ENCODE data around the gene DNAH8.

DNAH8 gene

DNA sequence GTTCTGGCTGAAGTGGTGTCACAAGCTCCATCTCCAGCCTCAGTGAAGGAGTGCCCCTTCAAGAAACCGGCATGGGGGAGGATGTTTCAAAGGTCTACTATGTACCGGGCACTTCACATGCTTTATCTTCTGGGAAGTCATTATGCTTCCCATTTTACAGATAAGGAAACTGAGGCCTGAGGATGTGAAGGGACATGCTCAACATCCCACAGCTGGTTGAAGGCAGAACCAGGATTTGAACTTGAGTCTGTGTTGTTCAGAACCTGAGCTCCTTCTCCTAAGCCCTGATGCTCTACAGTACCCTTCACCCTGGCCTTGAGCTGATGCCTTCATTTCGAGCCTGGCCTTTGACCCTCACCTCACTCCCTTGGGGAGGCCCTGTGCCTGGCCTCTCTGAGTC lies 346.5 kb downstream of the DNAH8 start:
- no peak overlapping the region for H3K4me3 ChIP-seq (ENCODE audit: low read depth, low read length)
- no peak overlapping the region for H3K27ac ChIP-seq
- in situ Hi-C loops (cut with HindIII; ENCODE audit: low pct_ligation_motif_present, low sequenced_read_pairs): no loop called here
- DNase-seq: no peak
- no peaks in the 10 kb centered on the region for H3K27me3 ChIP-seq (replicated peaks)
- H3K36me3 ChIP-seq (replicated peaks): no peaks in the 10 kb centered on the region
- TF ChIP-seq, protein P1, sequence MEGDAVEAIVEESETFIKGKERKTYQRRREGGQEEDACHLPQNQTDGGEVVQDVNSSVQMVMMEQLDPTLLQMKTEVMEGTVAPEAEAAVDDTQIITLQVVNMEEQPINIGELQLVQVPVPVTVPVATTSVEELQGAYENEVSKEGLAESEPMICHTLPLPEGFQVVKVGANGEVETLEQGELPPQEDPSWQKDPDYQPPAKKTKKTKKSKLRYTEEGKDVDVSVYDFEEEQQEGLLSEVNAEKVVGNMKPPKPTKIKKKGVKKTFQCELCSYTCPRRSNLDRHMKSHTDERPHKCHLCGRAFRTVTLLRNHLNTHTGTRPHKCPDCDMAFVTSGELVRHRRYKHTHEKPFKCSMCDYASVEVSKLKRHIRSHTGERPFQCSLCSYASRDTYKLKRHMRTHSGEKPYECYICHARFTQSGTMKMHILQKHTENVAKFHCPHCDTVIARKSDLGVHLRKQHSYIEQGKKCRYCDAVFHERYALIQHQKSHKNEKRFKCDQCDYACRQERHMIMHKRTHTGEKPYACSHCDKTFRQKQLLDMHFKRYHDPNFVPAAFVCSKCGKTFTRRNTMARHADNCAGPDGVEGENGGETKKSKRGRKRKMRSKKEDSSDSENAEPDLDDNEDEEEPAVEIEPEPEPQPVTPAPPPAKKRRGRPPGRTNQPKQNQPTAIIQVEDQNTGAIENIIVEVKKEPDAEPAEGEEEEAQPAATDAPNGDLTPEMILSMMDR (IDR thresholded peaks at IDR 0.05; ENCODE audit: low read depth, low read length, missing control alignments): no peak

DNA sequence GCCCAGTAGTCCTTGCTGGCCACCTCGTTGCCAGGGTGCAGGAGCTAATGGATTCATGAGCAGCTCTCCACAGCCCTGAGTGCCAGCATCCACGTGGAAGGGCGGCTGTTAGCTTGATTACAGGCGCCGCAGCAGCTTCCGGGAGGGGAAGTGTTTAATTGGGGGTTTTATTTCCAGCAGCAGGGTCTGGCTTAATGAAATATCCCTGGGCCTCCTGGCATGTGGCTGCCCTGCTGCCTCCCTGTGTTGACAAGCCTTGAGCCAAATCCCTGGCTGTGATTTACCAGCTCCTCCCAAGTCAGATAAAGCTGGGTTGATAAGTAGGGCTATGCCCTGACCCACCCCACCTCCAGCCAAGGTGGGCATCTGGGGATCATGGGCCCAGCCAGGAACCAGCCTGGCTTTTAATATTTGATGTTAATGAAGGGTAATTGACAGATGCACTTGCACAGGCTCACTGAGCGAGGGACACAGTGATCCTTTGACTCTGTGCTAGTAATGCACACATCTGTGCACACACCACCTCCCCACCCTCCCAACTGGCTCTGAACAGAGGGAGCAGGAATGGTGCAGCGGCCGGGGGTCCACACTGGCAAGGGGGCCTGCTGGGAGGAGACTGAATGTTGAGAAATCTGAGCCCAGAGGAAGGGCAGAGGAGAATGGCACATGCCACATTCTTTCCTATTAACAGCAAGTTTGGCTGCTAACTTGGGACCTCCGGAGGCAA lies 347.1 kb downstream of the DNAH8 start:
- Histone ChIP-seq H3K36me3 (replicated peaks) (no peaks in the 10 kb centered on the region), H3K4me3 (ENCODE audit: low read depth, low read length) (no peak overlapping the region), H3K27me3 (replicated peaks) (no peaks in the 10 kb centered on the region), H3K27ac (no peak overlapping the region)
- no peak for DNase-seq
- in situ Hi-C loops (cut with HindIII; ENCODE audit: low pct_ligation_motif_present, low sequenced_read_pairs): no loop called here
- TF ChIP-seq, protein P1 (IDR thresholded peaks at IDR 0.05; ENCODE audit: low read depth, low read length, missing control alignments): no peak

DNA sequence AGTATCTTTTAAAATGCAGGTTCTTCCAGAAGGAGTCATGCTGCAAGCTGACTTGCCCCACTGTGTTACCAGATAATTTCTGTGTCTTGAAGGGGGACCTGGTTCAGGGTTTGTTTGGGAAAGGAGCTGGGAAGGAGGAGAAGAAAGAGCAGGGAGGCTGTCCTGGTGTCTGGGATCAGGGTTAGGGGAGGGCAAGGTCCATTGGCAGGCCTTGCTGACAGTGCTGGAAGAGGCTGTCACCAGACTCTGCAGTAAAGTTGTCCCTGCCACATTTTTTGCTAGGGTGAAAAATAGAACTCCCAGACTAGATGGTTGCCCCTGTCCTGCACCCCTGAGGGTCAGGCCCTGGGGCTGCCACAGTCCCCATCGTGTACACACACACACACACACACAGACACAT lies 348.4 kb downstream of the DNAH8 start:
- TF ChIP-seq, protein P1 (IDR thresholded peaks at IDR 0.05; ENCODE audit: low read depth, low read length, missing control alignments): no peak
- no peaks in the 10 kb centered on the region for H3K36me3 ChIP-seq (replicated peaks)
- in situ Hi-C loops (cut with HindIII; ENCODE audit: low pct_ligation_motif_present, low sequenced_read_pairs): no loop called here
- no peaks in the 10 kb centered on the region for H3K27me3 ChIP-seq (replicated peaks)
- no peak for DNase-seq
- no peak overlapping the region for H3K4me3 ChIP-seq (ENCODE audit: low read depth, low read length)
- no peak overlapping the region for H3K27ac ChIP-seq

DNA sequence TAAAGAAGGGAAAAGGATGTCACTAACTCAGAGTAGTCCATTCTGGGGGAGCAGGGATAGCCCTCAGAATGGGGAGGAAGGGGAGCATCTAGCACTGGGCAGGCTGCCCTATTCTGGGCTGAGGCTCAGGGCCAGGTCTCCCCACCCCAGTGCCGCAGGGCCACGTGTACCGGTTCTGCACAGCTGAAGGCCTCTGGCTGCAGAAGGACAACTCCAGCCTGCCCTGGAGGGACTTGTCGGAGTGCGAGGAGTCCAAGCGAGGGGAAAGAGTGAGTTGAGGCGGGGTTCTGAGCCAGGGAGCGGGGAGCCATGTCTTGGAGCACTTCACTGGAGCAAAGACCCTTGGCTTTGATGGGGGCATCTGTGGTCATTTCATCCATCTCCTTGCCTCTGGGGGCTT lies 350.4 kb downstream of the DNAH8 start:
- Histone ChIP-seq H3K36me3 (replicated peaks) (no peaks in the 10 kb centered on the region), H3K4me3 (ENCODE audit: low read depth, low read length) (no peak overlapping the region), H3K27me3 (replicated peaks) (no peaks in the 10 kb centered on the region), H3K27ac (no peak overlapping the region)
- DNase-seq: no peak
- in situ Hi-C loops (cut with HindIII; ENCODE audit: low pct_ligation_motif_present, low sequenced_read_pairs): no loop called here
- TF ChIP-seq, protein P1 (IDR thresholded peaks at IDR 0.05; ENCODE audit: low read depth, low read length, missing control alignments): no peak

DNA sequence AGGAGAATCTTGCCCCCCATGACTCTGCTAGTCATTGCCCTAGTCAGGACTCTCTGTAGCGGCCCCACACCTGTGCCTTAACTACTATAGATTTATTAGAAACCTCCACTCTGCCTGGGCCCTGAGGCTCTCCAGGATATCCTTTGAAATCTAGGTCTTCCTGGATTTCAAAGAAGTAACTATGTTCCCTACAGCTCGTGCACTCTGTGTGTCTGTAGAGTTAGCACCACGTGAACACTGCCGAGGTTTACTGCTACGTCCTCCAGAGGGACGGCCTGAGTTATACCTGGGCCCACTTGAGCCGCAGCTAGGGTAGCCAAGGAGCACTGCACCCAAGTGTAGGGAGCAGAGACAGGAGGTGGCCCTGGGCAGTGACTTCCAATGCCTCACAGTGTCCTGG lies 353.3 kb downstream of the DNAH8 start:
- no peaks in the 10 kb centered on the region for H3K27me3 ChIP-seq (replicated peaks)
- in situ Hi-C loops (cut with HindIII; ENCODE audit: low pct_ligation_motif_present, low sequenced_read_pairs): no loop called here
- H3K4me3 ChIP-seq (ENCODE audit: low read depth, low read length): no peak overlapping the region
- H3K36me3 ChIP-seq (replicated peaks): no peaks in the 10 kb centered on the region
- TF ChIP-seq, protein P1 (IDR thresholded peaks at IDR 0.05; ENCODE audit: low read depth, low read length, missing control alignments): no peak
- no peak for DNase-seq
- H3K27ac ChIP-seq: no peak overlapping the region

DNA sequence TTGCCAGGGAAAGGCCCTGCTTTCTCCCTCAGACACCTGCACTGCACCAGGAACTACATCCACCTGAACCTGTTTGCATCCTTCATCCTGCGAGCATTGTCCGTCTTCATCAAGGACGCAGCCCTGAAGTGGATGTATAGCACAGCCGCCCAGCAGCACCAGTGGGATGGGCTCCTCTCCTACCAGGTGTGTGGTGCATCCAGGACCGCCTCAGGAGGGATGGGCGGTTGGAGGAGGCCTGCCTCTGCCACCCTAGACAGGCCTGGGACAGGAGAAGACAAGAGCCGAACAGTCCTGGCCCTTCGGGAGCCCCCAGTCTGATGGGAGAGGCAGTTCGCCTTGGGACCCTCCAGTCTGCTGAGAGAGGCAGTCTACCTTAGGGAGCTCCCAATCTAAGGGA lies 357.7 kb downstream of the DNAH8 start:
- DNase-seq: no peak
- Histone ChIP-seq H3K27ac (no peak overlapping the region), H3K27me3 (replicated peaks) (no peaks in the 10 kb centered on the region), H3K4me3 (ENCODE audit: low read depth, low read length) (no peak overlapping the region), H3K36me3 (replicated peaks) (no peaks in the 10 kb centered on the region)
- TF ChIP-seq, protein P1 (IDR thresholded peaks at IDR 0.05; ENCODE audit: low read depth, low read length, missing control alignments): no peak
- in situ Hi-C loops (cut with HindIII; ENCODE audit: low pct_ligation_motif_present, low sequenced_read_pairs): no loop called here

All from brain microvascular endothelial cell (primary cell).